Naive B cell (primary cell): ENCODE measurements around the gene DNAJC18. TPM values are rescaled to one million over a fixed set of nuclear protein-coding genes. Genes with fewer than 3 reads are reported as not detected.
A peak's percentile ranks its signal among the peaks of the same experiment; 100 is the strongest.
"Not testable (repeated sequence)": the region's sequence is repeated elsewhere in the genome, so short reads cannot be mapped to it uniquely, and the experiment has no call there.

Source experiments
- ATAC-seq, 2 donors: fragments of 150-1000 bp; cut with Tn5 transposase; 2 replicates each; pipeline ENCODE4 v1.10.0; 2021; ENCODE audit warnings: low read depth in 2 of 2, mild to moderate bottlenecking in 2 of 2, moderate library complexity in 2 of 2
- DNase-seq: peaks from one replicate; pipeline ENCODE4 v3.0.0; 2022
- H3K27ac Mint-ChIP-seq, 6 donors: one replicate each; pipeline ENCODE4 v1.8.0; 2020 to 2022; ENCODE audit warnings: mild to moderate bottlenecking in 6 of 6, mixed read lengths in 6 of 6, moderate library complexity in 5 of 6, inconsistent platforms in 2 of 6
- H3K27me3 Mint-ChIP-seq, 3 donors: one replicate each; pipeline ENCODE4 v1.8.0; 2021 to 2022; ENCODE audit warnings: mixed read lengths in 3 of 3, mild to moderate bottlenecking in 1 of 3
- H3K36me3 Mint-ChIP-seq, 2 donors: one replicate each; pipeline ENCODE4 v1.8.0; 2020 to 2022; ENCODE audit warnings: mixed read lengths in 2 of 2, inconsistent platforms in 1 of 2, mild to moderate bottlenecking in 1 of 2
- H3K4me1 Mint-ChIP-seq, 3 donors: one replicate each; pipeline ENCODE4 v1.8.0; 2020 to 2022; ENCODE audit warnings: mixed read lengths in 3 of 3, inconsistent platforms in 1 of 3, mild to moderate bottlenecking in 1 of 3, moderate library complexity in 1 of 3
- H3K4me3 Mint-ChIP-seq, 8 donors: one replicate each; pipeline ENCODE4 v1.8.0; 2020 to 2022; ENCODE audit warnings: mild to moderate bottlenecking in 8 of 8, mixed read lengths in 8 of 8, moderate library complexity in 8 of 8, inconsistent platforms in 2 of 8
- H3K9me3 Mint-ChIP-seq, 7 donors: one replicate each; pipeline ENCODE4 v1.8.0; 2020 to 2022; ENCODE audit warnings: mixed read lengths in 7 of 7, mild to moderate bottlenecking in 5 of 7, inconsistent platforms in 2 of 7, moderate library complexity in 1 of 7
- polyA plus RNA-seq, 6 donors: library from polyadenylated mRNA; unstranded; fragments of 300-500 nt; fragmentation: Illumina TruSeq; gene quantifications; one replicate each; pipeline ENCODE4 v1.2.3, GENCODE V29; 2021; ENCODE audit warnings: low read depth in 6 of 6

Gene DNAJC18
- polyA plus RNA-seq, 6 donors from 2014 or later: 4.3 to 10.0 (median 4.8) TPM; not detected in 1

- no peak for DNase-seq
- Mint-ChIP-seq H3K36me3 (peaks cover 5 to 20% of the 10 kb centered on the region in 2 donors), H3K4me3 (no peak overlapping the region), H3K27me3 (no peaks in the 10 kb centered on the region), H3K4me1 (no peaks in the 10 kb centered on the region), H3K27ac (no peak overlapping the region), H3K9me3 (no peaks in the 10 kb centered on the region)
- no peak for ATAC-seq
Observed at GRCh38 chr5:139413963-139414362, 25.4 kb downstream of the DNAJC18 start.

- H3K9me3 Mint-ChIP-seq: no peaks in the 10 kb centered on the region
- no peaks in the 10 kb centered on the region for H3K27me3 Mint-ChIP-seq
- no peak overlapping the region for H3K4me3 Mint-ChIP-seq
- peaks cover 0 to 13% of the 10 kb centered on the region in 2 donors for H3K36me3 Mint-ChIP-seq
- DNase-seq (no peak), ATAC-seq (no peak)
- peaks cover under 1 to 1% (median 1%) of the 10 kb centered on the region in 3 donors for H3K4me1 Mint-ChIP-seq
- H3K27ac Mint-ChIP-seq: no peak overlapping the region
Observed at GRCh38 chr5:139413153-139413552, 26.2 kb downstream of the DNAJC18 start.

- DNase-seq: no peak
- Mint-ChIP-seq H3K9me3 (peaks cover 0 to 2% (median 0%) of the 10 kb centered on the region in 7 donors), H3K4me1 (peaks cover 10 to 19% (median 19%) of the 10 kb centered on the region in 3 donors), H3K36me3 (peaks cover 0 to 13% of the 10 kb centered on the region in 2 donors), H3K27ac (peak overlapping the region in 1 of 6 donors; percentile 77), H3K27me3 (no peaks in the 10 kb centered on the region), H3K4me3 (no peak overlapping the region)
- no peak for ATAC-seq
Observed at GRCh38 chr5:139410993-139411828, 28.1 kb downstream of the DNAJC18 start.

GRCh38 chr5:139410121-139410992 is 29.0 kb downstream of the DNAJC18 start:
- ATAC-seq: no peak
- Mint-ChIP-seq H3K27me3 (no peaks in the 10 kb centered on the region), H3K4me1 (peaks cover 10 to 23% (median 19%) of the 10 kb centered on the region in 3 donors), H3K36me3 (peaks cover 0 to 13% of the 10 kb centered on the region in 2 donors), H3K4me3 (no peak overlapping the region), H3K27ac (peak overlapping the region in 1 of 6 donors; percentile 7), H3K9me3 (peaks cover 0 to 2% (median 0%) of the 10 kb centered on the region in 7 donors)
- no peak for DNase-seq

GRCh38 chr5:139409116-139409515 is 30.2 kb downstream of the DNAJC18 start:
- not testable (repeated sequence) for DNase-seq

GRCh38 chr5:139408191-139408590 is 31.1 kb downstream of the DNAJC18 start:
- Mint-ChIP-seq H3K27me3 (no peaks in the 10 kb centered on the region), H3K4me3 (peak overlapping the region in 4 of 8 donors; percentile 2 to 78 (median 28)), H3K9me3 (peaks cover 0 to 2% (median 0%) of the 10 kb centered on the region in 7 donors), H3K36me3 (peaks cover 0 to 6% of the 10 kb centered on the region in 2 donors), H3K4me1 (peaks cover 25 to 43% (median 35%) of the 10 kb centered on the region in 3 donors), H3K27ac (peak overlapping the region; percentile 37 to 94 (median 74))
- ATAC-seq (no peak), DNase-seq (no peak)

More at GRCh38 chr5:139409116-139409515, 30.2 kb downstream of the DNAJC18 start:
- not testable (repeated sequence) for H3K9me3 Mint-ChIP-seq, ATAC-seq, H3K4me3 Mint-ChIP-seq, H3K27me3 Mint-ChIP-seq, H3K27ac Mint-ChIP-seq
- Mint-ChIP-seq H3K4me1 (peaks cover 16 to 33% (median 26%) of the 10 kb centered on the region in 3 donors), H3K36me3 (peaks cover 0 to 13% of the 10 kb centered on the region in 2 donors)

GRCh38 chr5:139407517-139407916 is 31.8 kb downstream of the DNAJC18 start:
- no peaks in the 10 kb centered on the region for H3K27me3 Mint-ChIP-seq
- ATAC-seq (peak; percentile 54 to 56), DNase-seq (peak; percentile 69)
- peaks cover 32 to 49% (median 42%) of the 10 kb centered on the region in 3 donors for H3K4me1 Mint-ChIP-seq
- no peaks in the 10 kb centered on the region for H3K36me3 Mint-ChIP-seq
- peaks cover 0 to 2% (median 0%) of the 10 kb centered on the region in 7 donors for H3K9me3 Mint-ChIP-seq
- H3K4me3 Mint-ChIP-seq: peak overlapping the region in 7 of 8 donors; percentile 2 to 78 (median 49)
- peak overlapping the region; percentile 0 to 94 (median 72) for H3K27ac Mint-ChIP-seq

- H3K27ac Mint-ChIP-seq: peak overlapping the region; percentile 0 to 94 (median 72)
- H3K4me1 Mint-ChIP-seq: peaks cover 33 to 52% (median 44%) of the 10 kb centered on the region in 3 donors
- no peaks in the 10 kb centered on the region for H3K36me3 Mint-ChIP-seq
- H3K27me3 Mint-ChIP-seq: no peaks in the 10 kb centered on the region
- ATAC-seq: no peak
- no peak for DNase-seq
- peak overlapping the region in 4 of 8 donors; percentile 25 to 78 (median 63) for H3K4me3 Mint-ChIP-seq
- peaks cover 0 to 2% (median 0%) of the 10 kb centered on the region in 7 donors for H3K9me3 Mint-ChIP-seq
Observed at GRCh38 chr5:139406963-139407362, 32.4 kb downstream of the DNAJC18 start.

GRCh38 chr5:139404484-139404840 is 34.9 kb downstream of the DNAJC18 start:
- no peak for ATAC-seq

GRCh38 chr5:139403787-139404483 is 35.4 kb downstream of the DNAJC18 start, which contains the start of gene SPATA24:
Gene SPATA24, minus strand, starts transcription at chr5:139404089. Its CDS starts 29 bp downstream, at chr5:139404060.
- ATAC-seq (peak; percentile 80 to 83), DNase-seq (peak; percentile 98)
- Mint-ChIP-seq H3K27me3 (no peaks in the 10 kb centered on the region), H3K36me3 (no peaks in the 10 kb centered on the region), H3K27ac (peak within 1 kb of the TSS; percentile 87 to 99 (median 96)), H3K9me3 (peaks cover 0 to 2% (median 0%) of the 10 kb centered on the region in 7 donors), H3K4me1 (peaks cover 33 to 52% (median 44%) of the 10 kb centered on the region in 3 donors), H3K4me3 (peak within 1 kb of the TSS; percentile 80 to 97 (median 92))

More at GRCh38 chr5:139404484-139404840, 34.9 kb downstream of the DNAJC18 start:
- Mint-ChIP-seq H3K27ac (peak overlapping the region; percentile 87 to 99 (median 96)), H3K4me3 (peak overlapping the region; percentile 80 to 97 (median 92)), H3K9me3 (peaks cover 0 to 2% (median 0%) of the 10 kb centered on the region in 7 donors), H3K27me3 (no peaks in the 10 kb centered on the region), H3K36me3 (no peaks in the 10 kb centered on the region), H3K4me1 (peaks cover 33 to 52% (median 44%) of the 10 kb centered on the region in 3 donors)
- DNase-seq: no peak

GRCh38 chr5:139403418-139403786 is 35.9 kb downstream of the DNAJC18 start:
- Mint-ChIP-seq H3K4me3 (peak overlapping the region; percentile 80 to 97 (median 92)), H3K4me1 (peaks cover 33 to 52% (median 44%) of the 10 kb centered on the region in 3 donors), H3K9me3 (peaks cover 0 to 2% (median 0%) of the 10 kb centered on the region in 7 donors), H3K36me3 (no peaks in the 10 kb centered on the region), H3K27ac (peak overlapping the region; percentile 87 to 99 (median 96)), H3K27me3 (no peaks in the 10 kb centered on the region)
- no peak for DNase-seq
- ATAC-seq: no peak

GRCh38 chr5:139402561-139403158 is 36.7 kb downstream of the DNAJC18 start:
- no peak for DNase-seq
- peak overlapping the region; percentile 87 to 99 (median 94) for H3K27ac Mint-ChIP-seq
- H3K4me1 Mint-ChIP-seq: peaks cover 31 to 46% (median 38%) of the 10 kb centered on the region in 3 donors
- H3K4me3 Mint-ChIP-seq: peak overlapping the region; percentile 80 to 97 (median 92)
- ATAC-seq: no peak
- no peaks in the 10 kb centered on the region for H3K36me3 Mint-ChIP-seq
- no peaks in the 10 kb centered on the region for H3K9me3 Mint-ChIP-seq
- no peaks in the 10 kb centered on the region for H3K27me3 Mint-ChIP-seq
